GM21723 (cell line): ENCODE data around the gene ATOSB.

Source experiments
- ATAC-seq: cut with Tn5 transposase; IDR thresholded peaks from one replicate; pipeline ENCODE4 v1.9.1; 2021; ENCODE audit warnings: mild to moderate bottlenecking, moderate library complexity; ENCODE audit not compliant: unreplicated experiment

ATOSB gene

DNA sequence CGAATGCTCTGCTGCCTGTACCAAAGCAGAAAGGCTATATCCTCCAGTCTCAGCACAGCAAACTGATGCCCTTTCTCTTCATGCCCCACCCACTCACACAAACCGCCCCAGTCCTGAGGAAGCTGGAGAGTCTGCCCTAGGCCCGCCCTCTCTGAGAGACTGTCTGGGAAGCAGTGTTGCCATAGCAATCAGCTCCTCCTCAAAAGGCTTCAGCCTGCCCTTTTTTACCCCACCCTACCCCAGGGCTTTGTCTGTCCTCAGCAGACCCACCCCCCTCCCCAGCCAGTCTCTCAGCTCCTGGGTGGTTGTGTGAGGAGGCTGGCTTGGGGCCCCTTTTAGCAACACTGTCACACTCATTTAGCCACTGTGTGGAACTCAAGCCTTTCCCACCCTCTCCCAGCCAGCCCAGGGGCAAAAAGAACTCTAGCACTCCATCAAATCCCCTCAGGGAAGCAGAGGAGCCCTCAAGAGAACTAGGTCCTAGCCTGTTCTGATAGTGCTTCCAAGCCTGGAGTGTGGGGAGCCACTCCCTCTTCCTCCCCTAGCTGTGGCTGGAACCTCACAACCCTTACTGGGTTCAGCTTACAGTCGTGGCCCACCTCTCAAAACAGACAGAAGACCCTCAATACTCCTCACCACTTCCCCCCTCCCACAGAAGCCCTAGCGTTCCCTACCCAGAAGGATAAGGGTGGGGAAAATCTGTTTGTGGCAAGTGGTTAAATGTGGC is 1.4 kb downstream of the ATOSB start:
- peak; percentile 25 for ATAC-seq

DNA sequence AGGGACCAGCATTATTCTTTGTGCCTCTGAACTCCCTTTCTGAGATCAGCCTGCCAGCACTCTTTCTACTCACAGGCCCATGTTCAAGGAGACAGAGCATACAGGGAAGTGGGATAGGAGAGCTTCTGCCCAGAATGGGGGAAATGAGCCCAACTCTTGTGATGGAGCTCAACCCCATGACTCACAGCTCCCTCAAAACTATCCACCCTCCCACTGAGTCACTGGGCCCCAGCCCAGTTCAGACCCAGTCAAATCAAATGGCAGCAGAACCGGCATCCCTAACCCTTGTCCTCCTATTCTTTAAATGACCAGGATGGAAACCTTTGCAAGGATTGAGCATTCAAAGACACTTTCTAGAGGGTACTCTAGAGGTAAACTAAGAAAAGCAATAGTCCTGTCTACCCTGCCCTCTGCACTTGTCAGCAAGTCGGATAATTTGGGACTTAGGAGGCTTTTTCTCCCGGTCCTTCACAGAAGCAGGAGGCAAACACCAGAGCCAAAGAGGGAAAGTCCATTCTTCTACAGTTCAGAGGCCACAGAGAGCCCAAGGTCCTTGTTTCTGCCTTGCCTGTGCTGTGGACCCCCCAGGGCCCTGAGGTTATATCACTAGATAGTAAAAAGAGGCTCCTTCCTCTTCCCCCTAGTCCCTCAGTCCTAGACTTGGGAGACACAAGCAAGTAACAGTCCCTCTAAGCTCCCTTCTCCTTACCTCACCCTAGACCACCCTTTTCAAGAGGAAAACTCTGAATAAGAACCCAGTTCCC is 3.2 kb downstream of the ATOSB start:
- no peak for ATAC-seq

DNA sequence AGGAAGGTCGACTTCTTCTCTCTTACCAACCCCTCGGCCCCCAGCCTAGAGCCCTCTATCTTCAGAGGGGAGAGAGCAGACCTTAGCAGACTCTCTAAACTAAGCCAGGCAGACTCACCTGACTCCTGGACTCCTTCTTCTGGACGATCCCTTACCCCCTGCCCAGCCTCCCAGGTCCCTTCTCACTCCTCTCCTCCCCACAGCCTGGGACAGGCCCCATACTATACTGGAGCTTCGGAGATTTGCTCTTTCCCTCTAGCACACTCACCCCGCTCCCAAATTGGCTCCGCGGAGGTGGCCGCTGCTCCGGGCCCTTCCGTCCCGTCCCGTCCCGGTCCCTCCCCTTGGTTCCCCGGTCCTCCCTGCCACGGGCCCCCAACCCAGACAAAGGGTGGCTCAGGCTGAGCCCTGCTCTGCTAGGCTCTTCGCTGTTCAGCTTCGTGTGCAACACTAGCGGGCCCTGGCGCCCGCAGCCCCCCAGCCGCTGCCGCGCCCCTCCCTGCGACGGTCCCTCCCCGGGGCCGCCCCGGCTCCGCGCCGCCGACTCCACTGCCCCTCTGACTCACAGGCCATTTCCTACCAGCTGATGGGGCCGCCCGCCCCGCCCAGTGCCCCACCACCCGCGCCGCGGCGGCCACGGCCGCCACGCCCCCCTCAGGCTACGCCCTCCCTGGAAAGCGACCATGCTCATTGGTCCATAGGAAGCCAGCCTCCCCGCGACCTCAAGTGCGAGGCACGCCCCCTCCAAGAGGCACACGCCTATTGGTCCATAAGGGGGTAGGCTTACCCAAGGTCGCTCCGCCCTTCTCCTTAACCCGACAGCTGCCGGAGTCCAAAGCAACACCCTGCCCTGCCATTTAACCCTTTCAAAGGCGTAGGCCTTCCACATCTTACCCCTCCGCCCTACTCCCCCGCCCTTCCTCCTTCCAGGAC is 4.4 kb downstream of the ATOSB start:
- ATAC-seq, result peak; percentile 65

DNA sequence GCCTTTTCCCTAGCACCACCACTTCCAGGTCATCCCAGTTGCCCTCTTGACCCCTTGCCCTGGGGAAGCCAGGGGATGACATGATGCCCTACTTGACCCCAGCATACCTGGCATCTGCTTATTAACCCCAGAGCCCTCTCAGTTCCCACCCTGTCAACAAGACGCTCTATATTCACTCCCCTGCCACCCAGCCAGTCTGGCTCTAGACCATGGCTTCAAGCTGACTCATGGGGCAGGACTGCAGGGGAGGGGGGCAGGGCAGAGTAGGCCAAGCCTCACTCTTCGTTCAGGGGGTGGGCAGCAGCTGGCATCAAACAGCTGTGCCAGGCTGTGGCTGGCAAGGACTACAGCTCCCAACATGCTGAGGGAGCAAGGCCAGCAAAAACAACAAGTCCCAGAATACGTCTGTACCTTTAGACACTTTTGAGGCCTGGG is 5.3 kb downstream of the ATOSB start:
- no peak for ATAC-seq

DNA sequence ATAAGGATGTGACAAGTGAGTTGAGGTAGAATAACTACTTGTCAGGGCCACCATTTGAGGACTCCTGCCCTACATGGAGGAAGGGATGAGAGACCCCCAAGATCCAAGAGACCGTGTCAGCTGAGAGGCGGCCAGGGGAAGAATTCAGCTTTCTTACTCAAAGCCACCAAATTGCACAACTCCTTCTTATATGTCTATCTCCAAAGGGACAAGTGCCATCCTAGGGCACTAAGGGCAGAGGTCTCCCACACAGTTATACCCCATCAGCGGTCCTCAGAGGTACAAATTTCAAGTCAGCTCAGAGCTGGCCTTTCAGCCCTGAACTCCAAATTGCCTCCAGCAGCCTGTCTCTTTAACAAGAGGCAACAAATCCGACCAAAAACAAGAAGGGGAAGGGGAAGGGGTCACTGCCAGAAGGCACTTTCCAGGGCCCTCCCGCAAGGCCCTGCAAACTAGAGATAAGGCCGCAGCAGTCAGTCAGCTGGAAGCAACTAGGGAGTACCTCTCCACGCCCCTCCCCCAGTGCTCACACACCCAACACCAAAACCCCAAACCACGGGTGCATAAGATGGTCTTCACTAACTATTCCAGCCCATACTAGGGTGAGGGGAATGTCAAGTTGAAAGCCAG is 6.6 kb downstream of the ATOSB start:
- no peak for ATAC-seq

DNA sequence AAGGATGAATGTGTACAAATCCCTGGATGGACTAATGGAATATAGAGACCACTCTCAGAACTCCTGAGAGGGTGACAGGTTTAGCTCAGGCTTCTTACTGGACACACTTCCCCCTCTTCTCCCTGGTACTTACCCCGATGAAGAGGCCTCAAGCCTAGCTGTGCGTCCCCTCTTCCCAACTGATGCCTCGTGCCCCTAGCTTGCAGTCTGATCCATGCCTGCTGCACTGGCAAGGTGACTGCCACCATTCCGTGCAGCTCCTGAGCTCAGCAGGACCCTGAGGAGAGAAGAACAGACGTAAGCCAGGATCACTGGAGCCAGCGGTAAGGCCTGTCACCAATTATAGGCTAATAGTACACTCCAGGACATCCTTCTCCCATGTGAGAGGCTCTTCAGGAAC is 7.2 kb downstream of the ATOSB start:
- ATAC-seq, result no peak

DNA sequence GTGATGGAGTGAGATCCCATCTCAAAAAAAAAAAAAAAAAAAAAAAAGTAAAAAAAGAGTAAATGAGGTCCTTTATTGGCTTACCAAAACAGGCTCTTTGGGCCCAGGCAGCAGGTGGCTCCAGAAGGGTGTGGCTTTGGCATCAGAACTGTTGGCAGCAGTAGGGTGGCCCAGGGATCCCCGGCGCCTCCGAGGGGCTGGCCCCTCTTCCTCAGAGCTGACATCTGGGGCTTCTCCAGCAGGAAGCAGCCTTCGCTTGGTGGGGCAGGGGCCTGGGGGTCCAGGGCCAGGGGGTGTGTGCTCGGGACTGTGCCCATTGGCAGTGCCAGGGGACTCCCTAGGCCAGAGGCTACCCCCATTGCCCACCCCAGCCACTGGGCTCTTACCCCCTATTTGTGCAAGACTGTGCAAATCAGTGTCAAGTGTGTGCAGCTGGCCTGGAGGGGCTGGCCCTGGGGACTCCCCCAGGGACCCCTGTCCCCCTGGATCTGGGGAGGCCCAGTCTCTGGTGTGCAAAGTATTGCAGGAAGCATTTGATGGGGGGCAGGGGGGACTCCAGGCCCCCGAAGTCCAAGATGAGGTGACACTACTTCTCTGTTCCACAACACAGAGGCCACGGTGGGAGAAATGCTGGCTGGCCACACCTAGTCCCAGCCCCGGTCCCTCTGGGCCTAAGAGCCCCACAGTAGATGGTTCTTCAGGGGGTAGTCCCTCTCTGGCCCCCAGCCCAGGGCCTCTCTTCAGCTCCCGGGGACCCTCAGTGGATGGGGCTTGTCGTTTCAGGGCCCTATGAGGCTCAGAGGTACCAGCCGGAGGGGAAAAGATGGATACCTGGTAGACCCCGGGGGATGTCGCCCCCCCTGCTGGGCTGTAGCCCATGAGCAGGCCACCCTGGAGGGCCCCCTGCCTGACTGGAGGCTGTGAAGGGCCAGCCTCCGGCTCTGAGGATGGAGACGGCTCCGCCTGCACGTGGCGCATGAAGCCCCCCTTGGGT is 8.1 kb downstream of the ATOSB start:
- no peak for ATAC-seq

DNA sequence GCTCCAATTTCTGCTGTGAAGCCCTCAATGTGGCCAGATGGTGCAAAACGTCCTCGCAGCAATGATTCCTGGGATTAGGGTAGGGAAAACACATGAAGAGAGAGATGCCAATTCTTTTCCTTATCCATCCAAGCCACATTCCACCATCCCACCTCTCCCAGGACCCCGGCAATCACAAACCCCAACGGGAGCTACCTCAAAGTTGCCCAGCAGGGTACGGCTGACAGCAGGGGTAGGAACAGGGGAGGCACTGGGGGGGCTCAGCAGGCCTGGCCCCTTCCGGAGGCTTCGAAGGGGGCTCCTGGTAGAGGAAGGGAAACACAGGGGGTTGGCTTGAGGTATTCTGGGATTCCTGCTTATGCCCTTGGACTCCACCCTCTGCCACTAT is 9.3 kb downstream of the ATOSB start:
- no peak for ATAC-seq

DNA sequence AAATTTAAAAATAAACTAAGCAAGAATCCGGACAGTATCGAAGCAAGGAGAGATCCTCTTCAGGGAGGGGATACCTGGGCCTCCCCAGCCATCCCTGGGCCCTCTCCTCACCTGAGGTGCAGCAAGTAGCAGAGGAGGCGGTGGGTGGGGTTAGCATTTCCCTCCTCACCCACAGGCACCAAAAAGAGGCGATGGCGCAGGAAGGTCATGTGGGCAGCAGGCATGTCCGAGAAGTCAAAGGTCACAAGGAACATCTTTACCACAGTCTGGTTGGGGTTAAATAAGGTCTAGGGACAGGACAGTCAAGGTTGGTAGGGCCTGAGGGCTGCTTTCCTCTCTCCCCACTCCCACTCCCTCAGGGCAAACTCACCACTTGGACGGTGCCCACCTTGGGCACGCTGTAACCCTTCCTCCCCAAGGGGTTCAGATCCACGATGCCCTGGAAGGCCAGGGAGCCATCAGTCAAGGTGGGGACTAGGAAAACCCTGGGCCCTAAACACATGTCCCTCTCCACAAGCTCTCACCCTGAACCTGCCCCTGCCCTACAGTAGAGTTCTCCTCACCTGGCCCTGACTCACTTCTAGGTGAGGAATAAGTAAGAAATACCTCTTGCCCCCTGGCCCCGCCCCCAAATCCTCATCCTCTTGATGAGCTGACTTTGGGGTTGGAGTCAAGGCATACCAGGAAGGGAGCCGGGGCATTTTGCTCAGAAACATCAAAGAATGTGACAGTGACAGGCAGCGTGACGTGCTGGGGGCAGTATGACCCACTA is 9.9 kb downstream of the ATOSB start:
- no peak for ATAC-seq

DNA sequence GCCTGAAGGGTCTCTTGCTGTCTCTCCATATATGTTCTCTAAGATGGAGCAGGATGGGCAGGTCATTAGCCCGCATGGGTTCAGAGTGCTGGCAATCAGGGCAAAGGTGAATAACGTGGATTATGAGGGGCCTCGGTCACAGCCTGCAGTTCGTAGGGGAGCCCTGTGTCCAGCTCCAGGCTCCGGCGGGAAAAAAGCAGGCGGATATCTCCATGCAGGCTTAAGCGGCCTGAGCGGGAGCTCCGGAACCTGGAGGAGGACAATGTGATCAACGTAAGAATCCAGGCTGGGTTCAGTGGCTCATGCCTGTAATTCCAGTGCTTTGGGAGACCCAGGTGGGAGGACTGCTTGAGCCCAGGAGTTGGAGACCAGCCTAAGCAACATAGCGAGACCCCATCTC is 10.5 kb downstream of the ATOSB start:
- no peak for ATAC-seq

DNA sequence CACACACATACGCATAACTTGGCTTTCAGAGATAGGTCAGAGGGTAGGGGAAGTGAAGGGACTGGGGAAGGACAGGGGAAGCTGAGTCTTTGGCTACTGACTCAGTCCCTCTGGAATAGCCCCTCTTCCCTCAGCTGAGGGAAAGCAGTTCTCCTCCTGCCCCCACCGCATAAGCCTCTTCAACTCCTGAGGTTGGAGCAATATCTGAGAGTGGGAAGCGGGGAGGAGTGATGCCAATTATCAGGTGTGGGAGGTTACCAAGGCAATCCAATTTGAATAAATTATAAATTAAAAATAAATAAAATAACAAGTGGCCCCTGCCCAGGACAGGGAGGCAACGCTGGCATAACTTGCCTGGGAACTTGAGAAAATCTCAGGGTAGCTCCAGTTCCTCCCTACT is 11.1 kb downstream of the ATOSB start:
- no peak for ATAC-seq

DNA sequence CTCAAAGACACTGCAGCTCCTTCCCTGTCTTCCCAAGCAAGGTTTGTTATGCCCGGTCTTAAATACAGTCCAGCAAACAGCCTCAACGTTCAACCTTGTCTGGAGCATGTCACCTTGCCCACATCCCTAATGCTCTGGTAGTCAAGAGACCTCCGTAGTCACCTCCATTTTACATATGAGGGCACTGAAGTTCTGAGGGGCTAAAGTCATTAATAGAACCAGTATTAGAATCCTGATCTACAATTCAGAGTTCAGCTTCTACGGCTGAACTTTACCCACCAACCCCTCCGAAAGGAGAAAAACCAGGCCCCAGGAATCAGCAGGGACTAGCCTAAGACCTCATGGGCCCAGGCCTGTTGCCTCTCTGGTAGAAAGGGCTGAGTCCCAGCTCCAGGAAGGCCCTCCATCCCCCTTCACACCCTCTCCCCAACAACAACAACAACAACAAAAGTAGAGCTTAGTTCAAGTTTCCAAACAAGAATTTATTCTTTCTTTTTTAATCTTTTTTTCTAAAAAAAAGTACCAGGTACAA is 11.9 kb downstream of the ATOSB start:
- ATAC-seq, result no peak

DNA sequence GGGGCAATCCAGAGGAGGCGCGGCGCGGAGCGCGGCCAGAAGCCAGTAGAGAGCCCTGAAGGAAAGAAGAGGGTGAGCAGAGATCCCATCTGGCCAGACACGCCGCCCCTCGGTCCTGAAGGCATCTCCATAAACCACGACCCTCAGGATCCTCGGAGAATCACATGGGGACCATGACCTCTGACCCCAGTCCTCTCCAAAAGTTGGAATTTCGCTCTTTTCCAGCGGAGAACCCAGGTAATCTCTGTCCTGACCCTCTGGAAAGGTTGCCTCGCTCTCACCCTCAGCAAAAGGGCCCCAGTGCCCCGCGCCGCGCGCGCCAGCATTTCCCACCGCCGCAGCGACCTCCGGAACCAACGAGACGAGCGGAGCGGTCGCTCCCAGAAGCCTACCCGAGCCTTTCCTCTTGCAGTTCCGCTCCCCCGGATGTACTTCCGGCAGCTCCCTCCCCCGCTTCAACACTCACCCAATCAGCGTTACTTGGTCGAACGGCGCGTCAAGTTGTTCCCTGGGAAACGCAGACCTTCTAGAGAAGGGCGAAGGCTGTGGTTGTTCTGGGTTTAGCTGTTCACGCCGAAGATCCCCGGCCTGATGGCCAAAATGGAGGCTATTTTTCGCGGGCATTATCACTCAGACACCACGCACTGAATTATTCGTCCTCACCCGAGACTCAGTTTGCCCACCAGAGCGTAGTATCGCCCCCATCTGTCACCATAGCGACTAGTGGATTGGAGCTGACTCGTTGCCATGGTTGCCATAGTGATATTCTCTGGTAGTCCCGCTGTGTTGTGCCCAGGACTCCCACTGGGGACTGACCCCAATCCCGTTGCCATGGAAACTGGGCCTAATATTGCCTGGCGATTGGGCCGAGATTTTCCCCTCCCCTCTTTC is 12.6 kb downstream of the ATOSB start, which contains the start of gene STOML2:
Gene STOML2 (minus strand): TSS at position 363 of the 891 bp plus-strand sequence. CDS start 37 bp downstream, at position 326.
- ATAC-seq, result peak; percentile 97

DNA sequence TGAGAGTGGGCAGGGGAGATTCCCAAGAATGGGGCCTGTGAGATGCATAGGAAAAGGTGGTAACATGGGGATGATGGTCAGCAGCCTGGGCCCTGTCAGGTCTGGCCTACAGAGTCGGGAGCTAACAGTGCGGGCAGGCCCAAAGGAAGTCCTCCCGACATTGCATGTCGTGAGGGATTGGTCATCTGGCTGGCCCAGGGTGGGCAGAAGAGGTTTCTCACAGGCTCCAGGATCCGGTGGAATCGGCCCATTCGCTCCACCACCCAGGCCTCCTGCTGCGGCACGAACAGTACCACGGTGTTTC is 13.2 kb downstream of the ATOSB start:
- ATAC-seq, result peak; percentile 24

DNA sequence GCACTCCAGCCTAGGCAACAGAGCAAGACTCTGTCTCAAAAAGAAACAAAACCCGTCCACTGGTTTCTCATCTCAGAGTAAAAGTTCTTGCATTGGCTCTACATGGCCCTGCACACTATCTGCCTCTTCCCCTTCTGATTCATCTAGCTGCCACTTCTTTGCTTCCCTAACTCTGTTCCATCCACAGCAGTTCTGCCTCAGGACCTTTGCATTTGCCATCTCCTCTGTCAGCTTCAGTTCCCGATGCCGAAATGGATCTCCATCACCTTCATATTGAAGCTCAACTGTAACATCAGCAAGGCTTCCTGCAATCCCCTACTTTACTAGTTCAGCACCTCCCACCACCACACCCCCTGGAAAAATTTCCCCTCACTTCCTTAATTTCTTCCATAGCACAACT is 18.1 kb downstream of the ATOSB start:
- ATAC-seq, result no peak

DNA sequence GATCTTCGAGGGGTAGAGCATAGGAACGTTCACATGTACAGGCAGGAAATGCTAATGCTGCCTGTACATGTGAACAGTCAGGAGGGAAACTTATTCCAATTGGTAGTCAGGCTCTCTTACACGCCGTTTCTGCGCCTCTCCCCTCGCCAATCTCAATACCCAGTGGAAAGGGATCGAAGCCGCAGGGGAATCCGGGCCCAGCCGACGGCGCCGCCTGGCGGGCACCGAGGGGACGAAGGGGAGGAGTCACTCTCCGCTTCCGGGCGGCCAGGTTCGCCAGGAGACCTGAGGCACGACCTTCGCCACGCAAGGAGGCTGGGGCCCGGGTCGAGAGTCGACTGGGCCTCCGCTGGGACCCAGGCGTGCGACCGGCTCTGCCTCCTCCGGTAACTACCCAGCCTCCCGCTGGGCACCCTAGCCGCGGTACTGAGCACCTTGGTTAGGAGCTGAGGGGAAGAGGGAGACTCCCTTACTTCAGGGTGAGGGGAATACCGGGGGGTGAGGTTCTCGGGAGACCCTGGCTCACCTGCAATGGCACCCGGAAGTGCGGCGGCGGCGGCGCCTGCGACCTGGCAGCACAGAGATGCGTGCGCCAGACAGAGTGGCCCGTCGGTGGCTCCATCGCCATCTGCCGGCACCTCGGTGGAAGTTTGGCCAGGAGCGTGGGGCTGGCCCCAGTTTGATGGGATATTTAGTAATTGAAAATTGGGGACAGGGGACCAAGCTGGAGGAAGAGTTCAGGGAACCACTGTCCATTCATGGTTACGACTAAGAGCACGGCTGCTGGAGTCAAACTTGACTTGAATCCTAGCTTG is 19.4 kb downstream of the ATOSB start, which contains the start of gene PIGO:
Gene PIGO (minus strand): TSS at position 557 of the 815 bp plus-strand sequence. CDS start 1,026 bp downstream, outside the sequence.
- peak; percentile 89 for ATAC-seq

DNA sequence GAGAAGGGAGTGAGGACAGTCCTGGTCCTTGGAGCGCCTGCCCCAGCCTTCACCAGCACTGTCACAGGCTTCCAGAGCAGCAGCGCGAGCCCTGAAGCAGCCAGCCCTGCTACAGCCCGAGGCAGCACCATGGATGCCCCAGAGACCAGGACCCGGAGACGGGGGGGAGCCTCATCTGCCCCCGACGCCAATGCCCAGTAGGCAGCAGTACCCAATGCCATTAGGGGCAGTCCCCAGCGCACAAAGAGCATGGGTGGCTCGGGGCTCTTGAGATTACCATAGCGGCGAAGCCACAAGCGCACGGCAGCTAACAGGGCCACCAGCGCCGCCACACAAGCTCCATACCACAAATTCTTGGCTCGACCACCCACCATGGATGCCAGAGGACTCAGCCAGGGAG is 24.1 kb downstream of the ATOSB start:
- ATAC-seq, result no peak
